ENCODE data around the gene CFAP99.

GRCh38 chr4:2424581-2424980 is 5.8 kb downstream of the CFAP99 start:
- no peak for TF ChIP-seq ZNF274 (IDR thresholded peaks at IDR 0.05; ENCODE audit: borderline replicate concordance, extremely low read depth, low read length)
- no peak for TF ChIP-seq CTCF (IDR thresholded peaks at IDR 0.05; ENCODE audit: control extremely low read depth in 1 of 3, insufficient read depth in 1 of 3, low read depth in 1 of 3, low read length in 3 of 3)
- TF ChIP-seq EP300 (IDR thresholded peaks at IDR 0.05; ENCODE audit: borderline replicate concordance in 1 of 2, low read depth in 2 of 2, low read length in 2 of 2): no peak
- no peak for TF ChIP-seq POLR2A (IDR thresholded peaks at IDR 0.05; ENCODE audit: control extremely low read depth in 1 of 2, low read depth in 2 of 2, low read length in 2 of 2)
- TF ChIP-seq GABPA (IDR thresholded peaks at IDR 0.05; ENCODE audit: borderline replicate concordance, insufficient read depth, low read length): no peak
- no peak for TF ChIP-seq TCF12 (IDR thresholded peaks at IDR 0.05; ENCODE audit: low read depth, low read length)
- TF ChIP-seq, protein P1, sequence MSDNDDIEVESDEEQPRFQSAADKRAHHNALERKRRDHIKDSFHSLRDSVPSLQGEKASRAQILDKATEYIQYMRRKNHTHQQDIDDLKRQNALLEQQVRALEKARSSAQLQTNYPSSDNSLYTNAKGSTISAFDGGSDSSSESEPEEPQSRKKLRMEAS (IDR thresholded peaks at IDR 0.05): no peak
- TF ChIP-seq PHF8 (conservative IDR thresholded peaks at IDR 0.05; ENCODE audit: low read depth, low read length): no peak
- TF ChIP-seq TBP (IDR thresholded peaks at IDR 0.05; ENCODE audit: low read depth, low read length): no peak
- no peak for TF ChIP-seq GTF2F1 (IDR thresholded peaks at IDR 0.05; ENCODE audit: borderline replicate concordance, low read depth, low read length)

Data from H1 (cell line).